Muscle of back (tissue), 11 donors: Measurements from ENCODE around the gene SRRM5. TPM values are rescaled to one million over a fixed set of nuclear protein-coding genes. Genes with fewer than 3 reads are reported as not detected.
"Not testable (repeated sequence)": the region's sequence is repeated elsewhere in the genome, so short reads cannot be mapped to it uniquely, and the experiment has no call there.

Source experiments
- DNase-seq, 3 donors: peaks; one replicate each; pipeline versions ENCODE4 v3.0.0 to v3.0.0-alpha.2; 2013
- polyA plus RNA-seq, 10 donors: library from polyadenylated mRNA; unstranded; fragments of 120-200 nt; gene quantifications; one replicate each; pipeline ENCODE4 v1.2.1, GENCODE V29; 2013; ENCODE audit not compliant: insufficient read length in 10 of 10

SRRM5 gene
- polyA plus RNA-seq, 10 donors = 0.13 to 0.75 (median 0.36) TPM

- DNase-seq = no peak
These were observed 19.8 kb upstream of the SRRM5 start for GRCh38 chr19:43591904-43592772.

- no peak for DNase-seq
These were observed 19.0 kb upstream of the SRRM5 start for GRCh38 chr19:43592800-43593350.

DNA sequence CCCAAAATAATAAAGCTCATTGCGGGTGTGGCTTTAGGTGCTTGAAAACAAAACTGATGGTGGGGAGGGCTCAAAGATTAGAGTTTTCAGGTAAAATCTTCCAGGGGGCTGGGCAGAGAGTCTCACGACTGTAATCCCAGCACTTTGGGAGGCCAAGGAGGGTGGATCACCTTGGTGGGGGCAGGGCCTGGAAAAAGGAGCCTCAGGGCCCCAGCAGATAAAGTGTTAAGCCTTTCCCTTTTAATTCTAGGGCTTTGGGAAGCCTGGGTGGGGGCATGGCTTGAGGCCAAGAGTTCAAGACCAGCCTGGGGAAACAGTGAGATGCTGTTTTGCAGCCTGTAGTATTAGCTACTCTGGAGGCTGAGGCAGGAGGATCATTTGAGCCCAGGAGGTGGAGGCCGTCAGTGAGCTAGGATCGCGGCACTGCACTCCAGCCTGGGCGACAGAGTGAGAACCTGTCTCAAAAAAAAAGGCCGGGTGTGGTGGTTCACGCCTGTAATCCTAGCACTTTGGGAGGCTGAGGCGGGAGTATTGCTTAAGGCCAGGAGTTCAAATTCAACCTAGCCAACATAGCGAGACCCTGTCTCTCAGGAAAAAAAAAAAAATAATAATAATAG, 17.7 kb upstream of the SRRM5 start:
- DNase-seq = no peak

DNA sequence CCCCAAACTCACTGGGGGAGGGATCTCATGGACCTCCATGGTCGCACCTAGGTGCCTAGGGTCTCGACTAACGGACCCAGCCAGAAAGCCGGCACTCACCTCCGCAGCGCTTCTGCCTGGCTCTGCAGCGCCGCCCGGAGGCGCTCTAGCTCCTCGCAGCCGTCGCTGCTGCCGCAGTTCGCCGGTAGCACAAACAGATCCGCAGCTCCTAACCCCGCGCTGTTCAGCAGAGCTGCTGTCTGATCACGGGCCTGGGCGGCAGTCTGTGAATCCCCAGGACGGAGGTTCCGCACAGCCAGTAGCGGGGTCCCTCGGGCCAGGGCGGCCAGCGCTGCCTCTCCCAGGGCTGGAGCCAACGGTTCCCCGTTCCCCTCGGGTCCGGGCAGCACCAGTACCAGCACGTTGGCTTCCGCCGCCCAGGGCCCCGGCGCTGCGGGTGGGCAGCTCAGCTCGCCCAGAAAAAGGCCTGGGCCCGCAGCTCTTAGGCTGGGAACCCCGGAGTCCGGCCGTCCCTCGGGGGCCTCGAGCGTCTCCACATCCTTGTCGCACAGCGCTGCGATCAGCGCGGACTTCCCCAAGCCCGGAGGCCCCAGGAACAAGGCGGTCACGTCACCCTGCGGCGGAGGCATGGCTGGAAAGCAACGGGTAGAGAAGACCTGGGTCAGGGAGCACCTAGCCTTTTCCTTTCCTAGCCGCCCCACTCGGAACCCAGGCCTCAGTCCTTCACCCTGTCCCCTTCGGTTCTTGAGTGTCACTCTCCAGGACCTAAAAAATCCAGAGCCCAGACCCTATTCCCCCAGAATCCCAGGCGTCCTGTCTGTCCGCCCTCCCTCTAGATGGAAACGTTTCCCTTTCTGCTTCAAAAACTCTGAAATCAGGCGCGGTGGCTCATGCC, 16.9 kb upstream of the SRRM5 start:
- peak in 2 of 3 donors; percentile 61 to 80 for DNase-seq

DNA sequence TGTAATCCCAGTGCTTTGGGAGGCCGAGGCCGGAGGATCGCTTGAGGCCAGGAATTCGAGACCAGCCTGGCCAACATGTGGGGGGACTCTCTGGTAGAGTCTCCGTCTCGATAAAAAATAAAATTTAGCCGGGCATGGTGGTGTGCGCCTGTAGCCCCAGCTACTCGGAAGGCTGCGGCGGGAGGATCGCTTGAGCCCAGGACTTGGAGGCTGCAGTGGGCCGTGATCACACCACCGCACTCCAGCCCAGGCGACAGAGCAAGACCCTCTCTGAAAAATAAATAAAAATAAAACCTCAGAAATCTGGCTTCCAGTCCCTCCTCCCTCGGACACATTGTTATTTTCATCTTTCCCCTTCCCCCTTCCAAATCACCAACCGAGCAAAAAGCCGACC, 16.3 kb upstream of the SRRM5 start:
- no peak for DNase-seq

GRCh38 chr19:43595999-43596841, 15.7 kb upstream of the SRRM5 start, which contains the start of the genes IRGQ and ZNF576:
IRGQ (minus strand) TSS chr19:43596134; CDS start chr19:43595338, 796 bp downstream.
ZNF576 (plus strand) TSS chr19:43596595; CDS start chr19:43597109, 514 bp downstream.
- DNase-seq = peak; percentile 100

GRCh38 chr19:43596842-43597461, 14.9 kb upstream of the SRRM5 start:
- no peak for DNase-seq

- DNase-seq = no peak
These were observed 14.0 kb upstream of the SRRM5 start for GRCh38 chr19:43597876-43598275.

DNA sequence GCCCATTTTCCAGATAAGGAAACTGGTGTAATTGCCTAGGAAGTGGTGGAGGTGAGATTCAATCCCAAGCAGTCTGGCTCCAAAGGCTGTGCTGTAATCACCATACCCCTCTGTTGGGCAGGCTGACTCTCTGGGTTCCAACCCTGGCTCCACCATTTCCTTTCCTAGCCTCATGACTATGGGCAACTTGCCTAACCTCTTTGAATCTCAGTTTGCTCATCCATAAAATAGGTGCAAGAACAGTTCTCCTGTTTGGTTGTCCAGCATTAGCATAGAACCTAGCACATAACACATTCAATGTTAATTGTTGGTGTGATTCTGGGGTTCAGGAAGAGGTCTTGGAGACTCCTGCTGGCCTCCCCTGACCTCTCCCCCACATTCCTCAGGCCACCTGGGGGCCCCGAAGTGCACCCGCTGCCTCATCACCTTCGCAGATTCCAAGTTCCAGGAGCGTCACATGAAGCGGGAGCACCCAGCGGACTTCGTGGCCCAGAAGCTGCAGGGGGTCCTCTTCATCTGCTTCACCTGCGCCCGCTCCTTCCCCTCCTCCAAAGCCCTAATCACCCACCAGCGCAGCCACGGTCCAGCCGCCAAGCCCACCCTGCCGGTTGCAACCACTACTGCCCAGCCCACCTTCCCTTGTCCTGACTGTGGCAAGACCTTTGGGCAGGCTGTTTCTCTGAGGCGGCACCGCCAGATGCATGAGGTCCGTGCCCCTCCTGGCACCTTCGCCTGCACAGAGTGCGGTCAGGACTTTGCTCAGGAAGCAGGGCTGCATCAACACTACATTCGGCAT, 13.2 kb upstream of the SRRM5 start:
- no peak for DNase-seq

GRCh38 chr19:43599635-43600295, 12.1 kb upstream of the SRRM5 start:
- DNase-seq = no peak

- not testable (repeated sequence) for DNase-seq
These were observed 11.6 kb upstream of the SRRM5 start for GRCh38 chr19:43600326-43600725.

GRCh38 chr19:43605875-43606568, 5.9 kb upstream of the SRRM5 start:
- DNase-seq = no peak

DNA sequence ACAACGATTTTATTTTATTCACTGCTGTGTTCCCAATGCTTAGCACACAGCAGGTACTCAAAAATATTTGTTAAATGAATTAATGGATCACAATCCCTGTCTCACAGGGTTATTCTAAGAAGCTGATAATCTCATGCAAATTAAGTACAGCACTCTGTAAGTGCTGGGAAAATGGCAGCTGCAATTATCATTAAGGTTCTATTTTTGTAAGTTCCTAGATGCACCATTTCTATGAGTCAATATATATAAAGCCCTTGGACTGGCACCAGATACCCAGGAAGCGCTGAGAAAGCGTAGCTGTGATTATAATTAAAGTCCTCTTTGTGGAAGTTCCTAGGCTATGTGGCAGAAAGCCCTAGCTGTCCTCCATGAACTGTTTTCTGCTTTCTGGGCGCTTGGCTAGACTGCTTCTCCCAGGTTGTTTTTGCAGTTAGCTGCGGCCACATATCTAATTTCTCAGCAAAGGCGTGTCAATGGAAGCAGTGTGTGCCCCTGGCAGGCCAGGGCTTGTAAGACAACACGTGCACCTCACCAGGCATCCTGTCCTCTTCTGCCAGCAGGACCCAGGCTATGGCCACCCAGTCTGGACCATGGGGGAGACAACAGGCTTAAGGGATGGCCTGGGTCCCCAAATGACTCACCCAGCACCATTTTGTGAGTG, 5.2 kb upstream of the SRRM5 start:
- DNase-seq = peak in 1 of 3 donors; percentile 38

DNA sequence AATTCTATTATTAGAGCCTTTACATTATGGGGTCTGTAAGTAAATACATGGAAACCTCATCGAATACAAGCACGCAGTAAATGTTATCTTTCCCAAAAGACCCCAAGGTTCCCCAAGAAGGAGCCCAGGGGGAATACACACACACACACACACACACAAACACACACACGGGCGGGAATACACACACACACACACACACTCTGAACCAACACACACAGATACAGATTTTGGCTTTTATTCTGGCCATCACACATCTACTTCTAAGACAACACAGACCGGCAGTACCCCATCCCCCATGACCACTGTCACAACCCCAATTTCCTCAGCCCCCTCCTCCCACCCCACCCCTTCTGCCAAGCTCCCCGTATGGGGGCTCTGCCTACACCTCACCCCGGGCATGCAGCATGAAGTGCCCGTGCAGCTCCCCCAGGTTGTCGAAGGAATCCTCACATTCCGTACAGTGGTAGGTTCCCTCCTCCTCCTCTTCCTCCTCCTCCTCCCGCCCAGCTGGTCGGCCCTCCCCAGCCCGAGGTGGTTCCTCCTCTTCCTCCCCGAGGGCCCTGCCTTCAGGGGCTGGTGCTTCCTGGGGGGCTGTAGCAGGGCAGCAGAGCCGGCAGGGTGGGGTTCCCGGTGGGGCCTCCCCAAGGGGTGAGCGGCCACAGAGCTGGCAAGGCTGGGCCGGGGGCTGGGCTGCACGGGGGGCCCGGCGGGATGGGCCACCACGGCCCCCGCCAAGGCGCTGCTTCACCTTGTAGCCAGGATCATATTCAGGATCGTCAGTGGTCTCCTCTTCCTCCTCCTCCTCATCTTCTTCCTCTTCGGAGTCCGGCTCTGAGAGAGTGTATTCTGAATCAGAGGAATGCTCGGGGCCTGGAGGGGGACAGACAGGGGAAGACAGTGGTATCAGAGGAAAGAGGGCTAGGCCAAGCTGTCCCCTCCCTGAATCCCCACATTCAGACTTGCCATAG, 4.4 kb upstream of the SRRM5 start:
- no peak for DNase-seq

DNA sequence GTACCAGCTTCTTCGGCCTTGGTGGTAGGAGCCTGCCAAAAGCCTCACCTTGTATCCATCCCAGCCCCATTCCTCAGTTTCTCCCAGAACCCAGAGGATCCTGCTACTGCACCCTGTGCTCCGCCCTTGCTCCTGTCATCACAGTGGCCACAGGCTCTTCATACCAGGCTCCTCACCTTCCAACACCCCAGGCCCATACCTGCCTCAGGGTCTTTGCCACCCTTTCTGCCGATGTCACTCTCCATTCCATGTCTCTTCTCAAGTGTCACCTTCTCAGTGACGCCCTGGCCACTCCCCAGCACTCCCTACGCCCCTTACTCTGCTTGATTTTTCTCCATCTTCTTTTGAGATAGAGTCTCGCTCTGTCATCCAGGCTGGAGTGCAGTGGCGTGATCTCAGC, 2.0 kb upstream of the SRRM5 start:
- DNase-seq = no peak

GRCh38 chr19:43610493-43610892, 1.4 kb upstream of the SRRM5 start:
- DNase-seq = no peak
